Fibroblast of lung (primary cell): ENCODE results near the gene COQ8B.

Experiments used
- EZH2 ChIP-seq: IDR thresholded peaks from 2 replicates; pipeline ENCODE4 v1.5.1; 2012; ENCODE audit warnings: low read length, control low read depth, mild to moderate bottlenecking; ENCODE audit errors: missing control alignments
- TF ChIP-seq, protein P1 (sequence below), 2 donors: IDR thresholded peaks in 1 of 2; conservative IDR thresholded peaks in 1 of 2; 1 replicate in 1 of 2; 2 replicates in 1 of 2; pipeline ENCODE4 v1.5.1; 2011 to 2012; ENCODE audit warnings: low read length in 2 of 2, control low read depth in 1 of 2, inconsistent platforms in 1 of 2, low read depth in 1 of 2, mild to moderate bottlenecking in 1 of 2

DNA sequence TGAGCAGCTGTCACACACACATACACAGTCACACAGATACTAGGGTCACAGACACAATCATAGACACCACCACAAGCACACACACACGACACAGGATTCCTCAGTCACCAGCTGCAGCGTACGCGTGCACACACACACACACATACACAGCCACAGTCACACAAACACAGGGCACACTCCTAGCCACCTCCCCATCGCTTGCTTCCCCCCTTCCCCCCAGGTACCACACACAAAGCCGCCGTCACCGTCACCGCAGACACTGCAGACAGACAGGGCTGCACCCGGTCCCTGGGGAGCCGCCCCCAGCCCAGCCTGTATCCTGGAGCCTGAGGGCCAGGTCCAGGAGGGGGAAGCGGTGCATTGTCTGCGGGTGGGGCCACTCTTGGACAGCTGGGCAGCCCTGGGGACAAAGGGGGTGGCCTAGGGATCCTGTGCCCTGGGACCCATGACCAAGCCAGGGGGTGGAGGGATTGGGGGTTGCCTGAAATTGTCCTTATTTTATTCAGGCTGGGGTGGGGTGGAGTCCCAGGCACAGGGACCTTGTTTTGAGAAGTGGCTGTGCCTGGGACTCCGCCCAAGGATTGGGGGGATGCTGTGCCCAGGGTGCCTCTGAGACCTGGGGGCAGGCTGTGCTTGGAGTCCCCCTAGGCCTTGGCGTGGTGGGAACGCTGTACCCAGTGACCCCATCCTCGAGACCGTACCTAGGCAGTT, 27.2 kb downstream of the COQ8B start:
- TF ChIP-seq, protein P1, sequence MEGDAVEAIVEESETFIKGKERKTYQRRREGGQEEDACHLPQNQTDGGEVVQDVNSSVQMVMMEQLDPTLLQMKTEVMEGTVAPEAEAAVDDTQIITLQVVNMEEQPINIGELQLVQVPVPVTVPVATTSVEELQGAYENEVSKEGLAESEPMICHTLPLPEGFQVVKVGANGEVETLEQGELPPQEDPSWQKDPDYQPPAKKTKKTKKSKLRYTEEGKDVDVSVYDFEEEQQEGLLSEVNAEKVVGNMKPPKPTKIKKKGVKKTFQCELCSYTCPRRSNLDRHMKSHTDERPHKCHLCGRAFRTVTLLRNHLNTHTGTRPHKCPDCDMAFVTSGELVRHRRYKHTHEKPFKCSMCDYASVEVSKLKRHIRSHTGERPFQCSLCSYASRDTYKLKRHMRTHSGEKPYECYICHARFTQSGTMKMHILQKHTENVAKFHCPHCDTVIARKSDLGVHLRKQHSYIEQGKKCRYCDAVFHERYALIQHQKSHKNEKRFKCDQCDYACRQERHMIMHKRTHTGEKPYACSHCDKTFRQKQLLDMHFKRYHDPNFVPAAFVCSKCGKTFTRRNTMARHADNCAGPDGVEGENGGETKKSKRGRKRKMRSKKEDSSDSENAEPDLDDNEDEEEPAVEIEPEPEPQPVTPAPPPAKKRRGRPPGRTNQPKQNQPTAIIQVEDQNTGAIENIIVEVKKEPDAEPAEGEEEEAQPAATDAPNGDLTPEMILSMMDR (conservative IDR thresholded peaks at IDR 0.05 in 1 of 2, IDR thresholded peaks at IDR 0.05 in 1 of 2; ENCODE audit: low read depth in 1 of 2, low read length in 2 of 2) = no peak
- no peak for TF ChIP-seq EZH2
